ENCODE measurements around the gene DHX34.
"Not testable (repeated sequence)": the region's sequence is repeated elsewhere in the genome, so short reads cannot be mapped to it uniquely, and the experiment has no call there.

The DHX34 gene

DNA sequence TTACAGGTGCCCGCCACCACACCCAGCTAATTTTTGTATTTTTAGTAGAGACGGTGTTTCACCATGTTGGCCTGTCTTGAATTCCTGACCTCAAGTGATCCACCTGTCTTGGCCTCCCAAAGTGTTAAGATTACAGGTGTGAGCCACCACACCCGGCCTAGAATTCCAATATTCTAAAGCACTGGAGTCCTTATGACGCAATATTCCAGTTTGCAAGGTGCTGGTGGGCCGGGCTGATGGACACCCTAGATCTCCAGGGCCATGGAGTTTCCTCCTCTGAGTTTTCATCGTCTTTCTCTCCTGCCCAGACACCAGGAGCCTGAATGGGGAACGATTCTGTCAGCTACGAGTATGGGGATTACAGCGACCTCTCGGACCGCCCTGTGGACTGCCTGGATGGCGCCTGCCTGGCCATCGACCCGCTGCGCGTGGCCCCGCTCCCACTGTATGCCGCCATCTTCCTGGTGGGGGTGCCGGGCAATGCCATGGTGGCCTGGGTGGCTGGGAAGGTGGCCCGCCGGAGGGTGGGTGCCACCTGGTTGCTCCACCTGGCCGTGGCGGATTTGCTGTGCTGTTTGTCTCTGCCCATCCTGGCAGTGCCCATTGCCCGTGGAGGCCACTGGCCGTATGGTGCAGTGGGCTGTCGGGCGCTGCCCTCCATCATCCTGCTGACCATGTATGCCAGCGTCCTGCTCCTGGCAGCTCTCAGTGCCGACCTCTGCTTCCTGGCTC lies 8.5 kb upstream of the DHX34 start:
- no peak overlapping the region for H3K4me3 ChIP-seq (ENCODE audit: low read length)
- TF ChIP-seq, protein P1, sequence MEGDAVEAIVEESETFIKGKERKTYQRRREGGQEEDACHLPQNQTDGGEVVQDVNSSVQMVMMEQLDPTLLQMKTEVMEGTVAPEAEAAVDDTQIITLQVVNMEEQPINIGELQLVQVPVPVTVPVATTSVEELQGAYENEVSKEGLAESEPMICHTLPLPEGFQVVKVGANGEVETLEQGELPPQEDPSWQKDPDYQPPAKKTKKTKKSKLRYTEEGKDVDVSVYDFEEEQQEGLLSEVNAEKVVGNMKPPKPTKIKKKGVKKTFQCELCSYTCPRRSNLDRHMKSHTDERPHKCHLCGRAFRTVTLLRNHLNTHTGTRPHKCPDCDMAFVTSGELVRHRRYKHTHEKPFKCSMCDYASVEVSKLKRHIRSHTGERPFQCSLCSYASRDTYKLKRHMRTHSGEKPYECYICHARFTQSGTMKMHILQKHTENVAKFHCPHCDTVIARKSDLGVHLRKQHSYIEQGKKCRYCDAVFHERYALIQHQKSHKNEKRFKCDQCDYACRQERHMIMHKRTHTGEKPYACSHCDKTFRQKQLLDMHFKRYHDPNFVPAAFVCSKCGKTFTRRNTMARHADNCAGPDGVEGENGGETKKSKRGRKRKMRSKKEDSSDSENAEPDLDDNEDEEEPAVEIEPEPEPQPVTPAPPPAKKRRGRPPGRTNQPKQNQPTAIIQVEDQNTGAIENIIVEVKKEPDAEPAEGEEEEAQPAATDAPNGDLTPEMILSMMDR (conservative IDR thresholded peaks at IDR 0.05; ENCODE audit: low read depth, low read length): no peak
- DNase-seq (ENCODE audit: low read depth): no peak

DNA sequence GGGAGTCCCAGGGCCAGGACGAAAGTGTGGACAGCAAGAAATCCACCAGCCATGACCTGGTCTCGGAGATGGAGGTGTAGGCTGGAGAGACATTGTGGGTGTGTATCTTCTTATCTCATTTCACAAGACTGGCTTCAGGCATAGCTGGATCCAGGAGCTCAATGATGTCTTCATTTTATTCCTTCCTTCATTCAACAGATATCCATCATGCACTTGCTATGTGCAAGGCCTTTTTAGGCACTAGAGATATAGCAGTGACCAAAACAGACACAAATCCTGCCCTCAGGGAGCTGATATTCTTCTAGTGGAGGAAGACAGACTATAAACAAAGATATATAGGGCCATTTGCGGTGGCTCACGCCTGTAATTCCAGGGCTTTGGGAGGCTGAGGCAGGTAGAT lies 7.4 kb upstream of the DHX34 start:
- DNase-seq (ENCODE audit: low read depth): no peak

DNA sequence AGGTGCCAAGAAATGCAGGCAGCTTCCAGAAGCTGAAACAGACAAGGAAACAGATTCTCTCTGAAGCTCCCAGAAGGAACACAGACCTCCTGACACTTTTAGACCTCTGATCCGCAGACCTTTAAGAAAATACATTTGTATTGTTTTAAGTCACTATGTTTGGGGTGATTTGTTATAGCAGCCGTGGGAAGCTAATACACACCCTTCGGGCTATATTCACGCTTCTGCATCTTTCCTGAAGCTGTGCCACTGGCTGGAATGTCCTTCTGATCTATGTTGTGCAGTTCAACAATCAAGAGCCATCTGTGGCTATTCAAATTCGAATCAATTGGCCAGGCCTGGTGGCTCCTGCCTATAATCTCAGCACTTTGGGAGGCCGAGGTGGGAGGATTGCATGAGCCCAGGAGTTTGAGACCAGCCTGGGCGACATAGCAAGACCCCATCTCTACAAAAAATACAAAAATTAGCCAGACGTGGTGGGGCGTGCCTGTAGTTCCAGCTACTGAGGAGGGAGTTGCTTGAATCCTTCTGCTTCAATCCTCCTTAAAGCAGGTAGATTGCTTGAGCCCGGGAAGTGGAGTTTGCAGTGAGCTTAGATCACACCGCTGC lies 5.8 kb upstream of the DHX34 start:
- TF ChIP-seq, protein P1 (conservative IDR thresholded peaks at IDR 0.05; ENCODE audit: low read depth, low read length): no peak
- H3K4me3 ChIP-seq (ENCODE audit: low read length): no peak overlapping the region
- no peak for DNase-seq (ENCODE audit: low read depth)

More for the DNA sequence above, 7.4 kb upstream of the DHX34 start:
- H3K4me3 ChIP-seq (ENCODE audit: low read length): no peak overlapping the region
- TF ChIP-seq, protein P1 (conservative IDR thresholded peaks at IDR 0.05; ENCODE audit: low read depth, low read length): no peak

DNA sequence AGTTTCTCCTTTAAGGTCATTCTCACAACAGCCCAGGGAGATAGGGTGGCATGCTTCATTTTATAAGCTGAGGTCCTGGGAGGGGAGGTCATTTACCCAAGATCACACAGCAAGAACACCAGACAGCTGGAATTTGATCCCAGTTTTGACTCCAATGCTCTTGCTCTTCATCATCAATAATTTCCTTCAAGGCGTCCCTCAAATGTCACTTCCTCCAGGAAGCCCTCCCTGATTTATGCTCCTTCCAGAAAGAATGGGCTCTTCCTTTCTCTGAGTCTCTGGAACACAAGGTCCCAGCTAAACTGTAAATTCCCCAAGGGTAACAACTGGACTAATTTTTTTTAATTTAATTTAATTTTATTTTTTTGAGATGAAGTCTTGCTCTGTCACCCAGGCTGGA lies 4.7 kb upstream of the DHX34 start:
- DNase-seq (ENCODE audit: low read depth): no peak
- TF ChIP-seq, protein P1 (conservative IDR thresholded peaks at IDR 0.05; ENCODE audit: low read depth, low read length): no peak
- no peak overlapping the region for H3K4me3 ChIP-seq (ENCODE audit: low read length)

DNA sequence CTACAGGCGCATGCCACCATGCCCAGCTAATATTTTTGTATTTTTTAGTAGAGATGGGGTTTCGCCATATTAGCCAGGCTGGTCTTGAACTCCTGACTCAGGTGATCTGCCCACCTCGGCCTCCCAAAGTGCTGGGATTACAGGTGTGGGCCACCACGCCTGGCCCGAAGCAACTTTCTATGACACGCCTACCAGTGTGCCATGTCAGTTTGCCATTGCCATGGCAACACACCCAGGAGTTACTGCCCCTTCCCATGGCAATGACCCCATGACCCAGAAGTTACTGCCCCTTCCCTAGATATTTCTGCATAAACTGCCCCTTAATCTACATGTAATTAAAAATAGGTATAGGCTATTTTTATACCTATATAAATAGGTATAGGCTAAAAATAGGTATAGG lies 3.1 kb upstream of the DHX34 start:
- H3K4me3 ChIP-seq (ENCODE audit: low read length); DNase-seq (ENCODE audit: low read depth): not testable (repeated sequence)

DNA sequence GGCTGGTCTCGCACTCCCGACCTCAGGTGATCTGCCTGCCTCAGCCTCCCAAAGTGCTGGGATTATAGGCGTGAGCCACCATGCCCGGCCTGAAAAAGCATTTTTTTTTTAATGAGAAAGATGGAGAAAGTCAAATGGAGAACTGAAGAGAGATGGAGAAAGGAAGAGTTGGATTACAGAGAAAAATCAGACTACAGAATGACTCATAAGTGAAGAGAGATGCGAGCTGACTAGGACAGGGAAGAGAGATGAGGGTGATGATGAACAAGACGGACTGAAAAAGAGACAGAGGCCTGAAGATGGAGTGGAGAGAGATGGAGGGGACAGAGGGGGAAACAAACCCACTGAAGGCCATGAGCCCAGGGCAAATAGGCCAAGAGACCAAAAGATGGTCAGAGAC lies 1.5 kb downstream of the DHX34 start:
- TF ChIP-seq, protein P1 (conservative IDR thresholded peaks at IDR 0.05; ENCODE audit: low read depth, low read length): no peak
- DNase-seq (ENCODE audit: low read depth): no peak
- H3K4me3 ChIP-seq (ENCODE audit: low read length): no peak overlapping the region

DNA sequence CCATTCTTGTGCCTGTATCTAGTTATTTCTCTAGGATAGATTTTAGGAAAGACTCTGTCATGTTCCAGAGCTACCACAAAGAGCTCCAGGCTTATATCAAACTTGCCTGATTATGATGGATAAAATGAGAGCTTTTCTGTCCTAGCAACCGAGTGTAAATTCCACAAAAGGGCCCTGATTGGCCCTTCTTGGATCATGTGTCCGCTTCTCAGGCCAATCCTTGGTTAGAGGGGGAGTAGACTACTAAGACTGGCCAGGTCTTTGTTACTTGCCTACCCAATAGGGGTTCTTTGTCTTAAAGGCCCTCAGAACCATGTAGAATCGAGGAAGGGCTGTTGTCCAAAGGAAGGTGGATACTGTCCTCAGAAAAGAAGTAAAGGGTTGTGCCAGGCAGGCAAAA lies 2.4 kb downstream of the DHX34 start:
- no peak overlapping the region for H3K4me3 ChIP-seq (ENCODE audit: low read length)
- TF ChIP-seq, protein P1 (conservative IDR thresholded peaks at IDR 0.05; ENCODE audit: low read depth, low read length): no peak
- DNase-seq (ENCODE audit: low read depth): peak; percentile 11
